Activated naive CD4-positive, alpha-beta T cell treated with Interleukin-2 at 50 U/mL for 16 hours (primary cell): ENCODE results near the gene USP21.

ENCODE experiments used
- DNase-seq: peaks from one replicate; pipeline ENCODE4 v3.0.0-alpha.2; 2020

Gene USP21

GRCh38 chr1:161171696-161172095 is 12.4 kb downstream of the USP21 start:
- DNase-seq, result no peak

GRCh38 chr1:161172349-161172748 is 13.0 kb downstream of the USP21 start:
- DNase-seq, result no peak

GRCh38 chr1:161172776-161173376 is 13.6 kb downstream of the USP21 start:
- DNase-seq, result no peak

- DNase-seq, result no peak
These were observed 14.4 kb downstream of the USP21 start for GRCh38 chr1:161173711-161174110.

GRCh38 chr1:161174911-161175310 is 15.6 kb downstream of the USP21 start:
- DNase-seq, result no peak

- no peak for DNase-seq
These were observed 16.6 kb downstream of the USP21 start for GRCh38 chr1:161175771-161176453.

- DNase-seq, result no peak
These were observed 17.3 kb downstream of the USP21 start for GRCh38 chr1:161176468-161177111.

- DNase-seq, result peak; percentile 96
These were observed 18.0 kb downstream of the USP21 start, which contains the start of gene B4GALT3 for GRCh38 chr1:161177112-161177935. Gene B4GALT3 (minus strand): TSS chr1:161177507. CDS start chr1:161176060, 1,447 bp downstream.

GRCh38 chr1:161177936-161178244 is 18.6 kb downstream of the USP21 start:
- DNase-seq, result no peak

GRCh38 chr1:161179698-161180097 is 20.4 kb downstream of the USP21 start:
- no peak for DNase-seq

GRCh38 chr1:161180639-161181038 is 21.3 kb downstream of the USP21 start:
- DNase-seq, result no peak

- DNase-seq, result peak; percentile 67
These were observed 22.9 kb downstream of the USP21 start for GRCh38 chr1:161182214-161182613.

GRCh38 chr1:161185282-161185682 is 26.0 kb downstream of the USP21 start:
- DNase-seq, result peak; percentile 72

- DNase-seq, result no peak
These were observed 26.5 kb downstream of the USP21 start for GRCh38 chr1:161185732-161186311.

- DNase-seq, result no peak
These were observed 28.0 kb downstream of the USP21 start for GRCh38 chr1:161187311-161187710.

- DNase-seq, result no peak
These were observed 29.1 kb downstream of the USP21 start for GRCh38 chr1:161188381-161188780.

GRCh38 chr1:161189036-161189435 is 29.7 kb downstream of the USP21 start:
- DNase-seq, result no peak

GRCh38 chr1:161190962-161191521 is 31.7 kb downstream of the USP21 start:
- no peak for DNase-seq

- no peak for DNase-seq
These were observed 32.7 kb downstream of the USP21 start for GRCh38 chr1:161191971-161192370.

GRCh38 chr1:161192476-161193465 is 33.5 kb downstream of the USP21 start:
- DNase-seq, result peak; percentile 66

GRCh38 chr1:161193561-161194235 is 34.4 kb downstream of the USP21 start:
- no peak for DNase-seq
